ENCODE results near the gene RASSF3. TPM values are rescaled to one million over a fixed set of nuclear protein-coding genes. Genes with fewer than 3 reads are reported as not detected.

The RASSF3 gene
- total RNA-seq, 1 donor from 2014 or later, result 96.5 TPM

DNA sequence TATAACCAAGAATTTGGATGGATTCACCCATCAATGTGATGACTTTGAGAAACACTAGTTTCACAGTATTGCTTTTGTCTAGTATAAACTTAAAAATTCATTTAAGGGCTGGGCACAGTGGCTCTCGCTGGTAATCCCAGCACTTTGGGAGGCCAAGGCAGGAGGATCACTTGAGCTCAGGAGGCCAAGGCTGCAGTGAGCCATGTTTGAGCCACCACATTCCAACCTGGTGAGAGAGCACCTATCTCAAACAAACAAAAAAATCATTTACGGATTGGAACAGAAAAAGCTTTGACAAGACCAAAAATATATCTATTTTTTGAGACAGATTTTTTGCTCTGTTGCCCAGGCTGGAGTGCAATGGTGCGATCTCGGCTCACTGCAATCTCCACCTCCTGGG is 121.4 kb downstream of the RASSF3 start:
- Histone ChIP-seq H3K4me3 (no peak overlapping the region), H3K4me1 (peaks cover 9% of the 10 kb centered on the region), H3K27me3 (no peaks in the 10 kb centered on the region), H3K36me3 (peaks cover 74% of the 10 kb centered on the region), H3K9me3 (no peaks in the 10 kb centered on the region), H3K27ac (no peak overlapping the region)
- DNase-seq (no peak), ATAC-seq (no peak)
- intact Hi-C loops (cut with DNase I), result no loop called here
- TF ChIP-seq, protein P1, sequence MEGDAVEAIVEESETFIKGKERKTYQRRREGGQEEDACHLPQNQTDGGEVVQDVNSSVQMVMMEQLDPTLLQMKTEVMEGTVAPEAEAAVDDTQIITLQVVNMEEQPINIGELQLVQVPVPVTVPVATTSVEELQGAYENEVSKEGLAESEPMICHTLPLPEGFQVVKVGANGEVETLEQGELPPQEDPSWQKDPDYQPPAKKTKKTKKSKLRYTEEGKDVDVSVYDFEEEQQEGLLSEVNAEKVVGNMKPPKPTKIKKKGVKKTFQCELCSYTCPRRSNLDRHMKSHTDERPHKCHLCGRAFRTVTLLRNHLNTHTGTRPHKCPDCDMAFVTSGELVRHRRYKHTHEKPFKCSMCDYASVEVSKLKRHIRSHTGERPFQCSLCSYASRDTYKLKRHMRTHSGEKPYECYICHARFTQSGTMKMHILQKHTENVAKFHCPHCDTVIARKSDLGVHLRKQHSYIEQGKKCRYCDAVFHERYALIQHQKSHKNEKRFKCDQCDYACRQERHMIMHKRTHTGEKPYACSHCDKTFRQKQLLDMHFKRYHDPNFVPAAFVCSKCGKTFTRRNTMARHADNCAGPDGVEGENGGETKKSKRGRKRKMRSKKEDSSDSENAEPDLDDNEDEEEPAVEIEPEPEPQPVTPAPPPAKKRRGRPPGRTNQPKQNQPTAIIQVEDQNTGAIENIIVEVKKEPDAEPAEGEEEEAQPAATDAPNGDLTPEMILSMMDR (IDR thresholded peaks at IDR 0.05), result no peak

DNA sequence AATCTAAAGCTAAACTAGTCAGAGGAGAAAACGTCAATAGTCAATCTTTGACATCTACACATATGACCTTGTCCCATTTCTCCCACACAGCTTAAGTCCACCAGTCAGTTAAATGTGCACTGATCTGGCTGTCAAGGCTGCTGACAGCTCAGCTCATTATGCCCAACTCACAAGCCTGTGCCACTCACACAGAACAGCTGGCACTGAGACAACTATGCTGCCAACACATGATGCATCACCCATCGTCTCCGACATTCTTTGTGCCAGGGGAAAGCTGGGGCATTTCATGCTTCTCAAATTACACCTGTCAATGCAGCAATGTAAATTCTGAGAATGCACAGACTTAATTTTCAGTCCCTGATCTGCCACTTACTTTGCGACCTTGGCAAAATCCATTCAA is 123.6 kb downstream of the RASSF3 start:
- Histone ChIP-seq H3K4me3 (no peak overlapping the region), H3K4me1 (peaks cover 9% of the 10 kb centered on the region), H3K27me3 (no peaks in the 10 kb centered on the region), H3K9me3 (no peaks in the 10 kb centered on the region), H3K36me3 (peaks cover 73% of the 10 kb centered on the region), H3K27ac (no peak overlapping the region)
- TF ChIP-seq, protein P1 (IDR thresholded peaks at IDR 0.05), result no peak
- intact Hi-C loops (cut with DNase I), result no loop called here
- ATAC-seq, result peak; percentile 39
- DNase-seq, result no peak

DNA sequence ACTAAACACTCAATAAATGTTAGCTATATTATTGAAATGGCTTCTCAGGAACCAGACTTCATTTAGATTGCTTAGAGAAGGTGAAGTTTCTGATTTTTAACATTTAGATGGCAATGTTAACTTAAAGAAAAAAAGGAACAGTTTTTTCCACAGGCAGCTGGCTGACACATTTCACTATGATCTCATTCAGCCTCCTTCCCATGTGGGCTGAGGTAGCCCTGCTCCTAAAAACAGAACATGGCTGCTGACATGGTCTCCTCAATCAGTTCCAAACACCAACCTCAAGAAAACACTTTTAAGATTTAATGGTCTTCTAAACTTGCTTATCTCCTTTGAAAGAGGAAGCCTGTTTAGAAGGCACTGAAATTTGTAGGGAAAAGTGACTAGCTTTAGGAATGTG is 125.1 kb downstream of the RASSF3 start:
- Histone ChIP-seq H3K4me3 (no peak overlapping the region), H3K9me3 (no peaks in the 10 kb centered on the region), H3K27ac (no peak overlapping the region), H3K27me3 (no peaks in the 10 kb centered on the region), H3K4me1 (peaks cover 8% of the 10 kb centered on the region), H3K36me3 (peaks cover 88% of the 10 kb centered on the region)
- DNase-seq, result no peak
- no peak for ATAC-seq
- intact Hi-C loops (cut with DNase I), result no loop called here
- TF ChIP-seq, protein P1 (IDR thresholded peaks at IDR 0.05), result no peak

DNA sequence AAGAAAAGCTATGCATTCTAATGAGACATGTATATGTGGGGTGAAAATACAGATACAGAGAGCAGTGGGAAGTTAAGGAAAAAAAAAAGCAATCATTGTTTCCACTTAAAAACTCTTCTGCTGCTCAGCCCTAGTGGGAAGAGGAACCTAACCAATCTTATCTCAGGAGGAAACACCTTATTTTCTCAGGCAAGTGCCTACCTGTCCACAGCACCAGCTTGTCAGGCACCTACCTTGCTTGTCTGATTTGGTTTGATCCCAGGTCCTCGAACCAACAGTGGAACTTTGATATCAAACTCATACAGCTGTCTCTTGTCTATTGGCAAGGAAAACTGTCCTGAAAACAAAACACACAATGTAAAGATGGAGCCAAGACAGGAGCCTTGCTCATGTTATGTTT is 126.5 kb downstream of the RASSF3 start:
- TF ChIP-seq, protein P1 (IDR thresholded peaks at IDR 0.05), result no peak
- no peaks in the 10 kb centered on the region for H3K4me1 ChIP-seq
- no peak overlapping the region for H3K27ac ChIP-seq
- DNase-seq, result no peak
- no peaks in the 10 kb centered on the region for H3K9me3 ChIP-seq
- no peak for ATAC-seq
- H3K4me3 ChIP-seq, result no peak overlapping the region
- intact Hi-C loops (cut with DNase I), result no loop called here
- no peaks in the 10 kb centered on the region for H3K27me3 ChIP-seq
- H3K36me3 ChIP-seq, result peaks cover 88% of the 10 kb centered on the region

DNA sequence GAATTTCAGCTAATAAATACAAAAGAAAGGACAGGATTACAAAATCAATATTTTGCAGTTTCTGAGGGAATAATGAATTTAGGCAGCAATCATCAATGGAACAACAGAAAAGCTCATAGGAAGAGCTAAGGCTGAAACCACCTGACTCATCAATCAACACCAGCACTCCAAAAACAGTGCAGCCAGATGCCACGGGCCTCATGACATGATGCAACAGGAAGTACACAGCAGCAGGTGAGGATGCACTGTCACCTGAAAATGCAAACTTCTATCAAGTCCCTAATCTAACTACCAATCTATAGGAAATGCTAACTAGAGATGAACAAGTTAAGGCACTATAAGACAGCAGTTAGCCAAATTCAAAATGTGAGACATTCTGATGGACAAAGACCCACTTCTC is 127.2 kb downstream of the RASSF3 start:
- intact Hi-C loops (cut with DNase I), result no loop called here
- DNase-seq (no peak), ATAC-seq (no peak)
- Histone ChIP-seq H3K4me3 (no peak overlapping the region), H3K4me1 (no peaks in the 10 kb centered on the region), H3K27ac (no peak overlapping the region), H3K27me3 (no peaks in the 10 kb centered on the region), H3K9me3 (no peaks in the 10 kb centered on the region), H3K36me3 (peaks cover 95% of the 10 kb centered on the region)
- TF ChIP-seq, protein P1 (IDR thresholded peaks at IDR 0.05), result no peak

DNA sequence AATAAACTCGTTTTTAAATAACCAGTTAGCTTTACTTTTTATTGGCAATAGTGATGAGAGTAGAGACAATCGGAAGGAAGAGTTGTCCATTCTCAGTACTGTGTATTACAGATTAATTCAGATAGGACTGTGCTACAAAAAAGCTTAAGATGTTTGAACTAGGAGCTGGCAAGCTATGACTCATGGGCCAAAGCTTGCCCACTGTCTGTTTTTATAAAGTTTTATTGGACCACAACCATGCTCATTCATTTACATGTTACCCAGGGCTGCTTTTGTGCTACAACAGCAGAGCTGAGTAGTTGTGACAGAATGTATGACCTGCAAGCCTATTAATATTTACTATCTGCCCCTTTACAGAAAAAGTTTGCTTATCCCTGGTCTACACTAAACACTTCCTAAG is 129.5 kb downstream of the RASSF3 start:
- H3K36me3 ChIP-seq, result peaks cover 96% of the 10 kb centered on the region
- no peaks in the 10 kb centered on the region for H3K27me3 ChIP-seq

More for the DNA sequence above, 129.5 kb downstream of the RASSF3 start:
- no peaks in the 10 kb centered on the region for H3K9me3 ChIP-seq
- DNase-seq (no peak), ATAC-seq (no peak)
- TF ChIP-seq, protein P1 (IDR thresholded peaks at IDR 0.05), result no peak
- peaks cover 4% of the 10 kb centered on the region for H3K4me1 ChIP-seq
- H3K27ac ChIP-seq, result no peak overlapping the region
- H3K4me3 ChIP-seq, result no peak overlapping the region
- intact Hi-C loops (cut with DNase I), result no loop called here

All from upper lobe of right lung (tissue), 1 donor.